Lower leg skin (tissue), 3 donors: Measurements from ENCODE around the gene KCNJ13.

Experiments used
- POLR2A ChIP-seq, 2 donors: fragments of 450-650 bp; IDR thresholded peaks; one replicate each; pipeline ENCODE4 v1.6.1; 2016 to 2017; ENCODE audit warnings: antibody characterized with exemption in 2 of 2, mild to moderate bottlenecking in 1 of 2, moderate library complexity in 1 of 2
- TF ChIP-seq, protein P1 (sequence below), 3 donors: fragments of 450-650 bp; IDR thresholded peaks; one replicate each; pipeline ENCODE4 v1.5.1; 2016; ENCODE audit warnings: antibody characterized with exemption in 3 of 3, mild to moderate bottlenecking in 3 of 3, moderate library complexity in 2 of 3

DNA sequence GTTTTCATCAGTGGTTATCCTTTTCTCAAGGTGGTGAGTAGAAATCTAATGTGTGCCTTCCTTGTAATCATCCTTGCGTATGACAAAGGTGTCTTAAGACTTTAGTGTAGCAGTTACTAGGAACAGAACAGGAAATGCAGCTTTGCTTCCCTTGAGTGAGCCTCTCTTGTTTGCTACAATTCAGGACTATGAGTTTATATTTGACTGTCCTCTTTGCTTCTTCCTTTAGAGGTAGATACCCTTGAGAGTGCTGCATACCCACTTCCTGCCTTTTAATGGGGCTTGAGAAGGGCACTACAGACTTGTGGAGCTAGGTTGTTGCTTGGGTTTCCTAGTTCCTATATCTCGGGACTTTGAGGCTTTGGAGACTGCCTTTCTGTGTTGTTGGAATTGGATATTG lies 3.8 kb downstream of the KCNJ13 start:
- TF ChIP-seq, protein P1, sequence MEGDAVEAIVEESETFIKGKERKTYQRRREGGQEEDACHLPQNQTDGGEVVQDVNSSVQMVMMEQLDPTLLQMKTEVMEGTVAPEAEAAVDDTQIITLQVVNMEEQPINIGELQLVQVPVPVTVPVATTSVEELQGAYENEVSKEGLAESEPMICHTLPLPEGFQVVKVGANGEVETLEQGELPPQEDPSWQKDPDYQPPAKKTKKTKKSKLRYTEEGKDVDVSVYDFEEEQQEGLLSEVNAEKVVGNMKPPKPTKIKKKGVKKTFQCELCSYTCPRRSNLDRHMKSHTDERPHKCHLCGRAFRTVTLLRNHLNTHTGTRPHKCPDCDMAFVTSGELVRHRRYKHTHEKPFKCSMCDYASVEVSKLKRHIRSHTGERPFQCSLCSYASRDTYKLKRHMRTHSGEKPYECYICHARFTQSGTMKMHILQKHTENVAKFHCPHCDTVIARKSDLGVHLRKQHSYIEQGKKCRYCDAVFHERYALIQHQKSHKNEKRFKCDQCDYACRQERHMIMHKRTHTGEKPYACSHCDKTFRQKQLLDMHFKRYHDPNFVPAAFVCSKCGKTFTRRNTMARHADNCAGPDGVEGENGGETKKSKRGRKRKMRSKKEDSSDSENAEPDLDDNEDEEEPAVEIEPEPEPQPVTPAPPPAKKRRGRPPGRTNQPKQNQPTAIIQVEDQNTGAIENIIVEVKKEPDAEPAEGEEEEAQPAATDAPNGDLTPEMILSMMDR (IDR thresholded peaks at IDR 0.05): no peak
- TF ChIP-seq POLR2A (IDR thresholded peaks at IDR 0.05): no peak
